Mesendoderm (in vitro differentiated cells): Measurements from ENCODE around the gene ARHGDIA.

Experiments used
- DNase-seq: peaks from one replicate; pipeline ENCODE4 v3.0.0; 2013
- H2AK5ac ChIP-seq: 2 replicates; pipeline ENCODE4 v1.6.1; 2013; ENCODE audit warnings: low read length, inconsistent platforms
- H2BK120ac ChIP-seq: 2 replicates; pipeline ENCODE4 v1.6.1; 2013; ENCODE audit warnings: low read depth, mild to moderate bottlenecking, low read length, moderate library complexity, mixed read lengths
- H2BK15ac ChIP-seq: replicated peaks from 2 replicates; pipeline ENCODE4 v1.6.1; 2013; ENCODE audit warnings: low read depth, mild to moderate bottlenecking, moderate library complexity
- H2BK5ac ChIP-seq: 2 replicates; pipeline ENCODE4 v1.6.1; 2013; ENCODE audit warnings: low read length, inconsistent platforms
- H3K18ac ChIP-seq: 2 replicates; pipeline ENCODE4 v1.6.1; 2013; ENCODE audit warnings: mild to moderate bottlenecking, low read length, mixed read lengths
- H3K23ac ChIP-seq: one replicate; pipeline ENCODE4 v1.6.1; 2013; ENCODE audit warnings: low read length
- H3K27ac ChIP-seq: 2 replicates; pipeline ENCODE4 v1.5.1; 2013; ENCODE audit warnings: low read depth, mild to moderate bottlenecking, inconsistent platforms, low read length, moderate library complexity
- H3K27me3 ChIP-seq: 2 replicates; pipeline ENCODE4 v1.6.1; 2013; ENCODE audit warnings: low read length, control low read depth, mild to moderate bottlenecking, inconsistent platforms; ENCODE audit not compliant: insufficient read depth, poor library complexity
- H3K36me3 ChIP-seq: 2 replicates; pipeline ENCODE4 v1.6.1; 2013; ENCODE audit warnings: low read length, inconsistent platforms; ENCODE audit not compliant: control insufficient read depth, insufficient read depth
- H3K4ac ChIP-seq: one replicate; pipeline ENCODE4 v1.6.1; 2013; ENCODE audit warnings: low read depth, mild to moderate bottlenecking, low read length, moderate library complexity
- H3K4me1 ChIP-seq: 2 replicates; pipeline ENCODE4 v1.6.1; 2013; ENCODE audit warnings: low read depth, low read length, inconsistent platforms; ENCODE audit not compliant: control insufficient read depth
- H3K4me2 ChIP-seq: 2 replicates; pipeline ENCODE4 v1.6.1; 2013; ENCODE audit warnings: low read length
- H3K4me3 ChIP-seq: 2 replicates; pipeline ENCODE4 v1.5.1; 2013; ENCODE audit warnings: mild to moderate bottlenecking, low read length
- H3K56ac ChIP-seq: one replicate; pipeline ENCODE4 v1.6.1; 2013; ENCODE audit warnings: low read length
- H3K79me1 ChIP-seq: 2 replicates; pipeline ENCODE4 v1.6.1; 2013; ENCODE audit warnings: low read length, inconsistent platforms
- H3K79me2 ChIP-seq: 2 replicates; pipeline ENCODE4 v1.6.1; 2013; ENCODE audit warnings: mild to moderate bottlenecking, low read length; ENCODE audit not compliant: control insufficient read depth, insufficient read depth
- H3K9ac ChIP-seq: 2 replicates; pipeline ENCODE4 v1.6.1; 2013; ENCODE audit warnings: low read length, inconsistent platforms
- H4K5ac ChIP-seq: one replicate; pipeline ENCODE4 v1.6.1; 2013; ENCODE audit warnings: low read length
- H4K8ac ChIP-seq: one replicate; pipeline ENCODE4 v1.6.1; 2013; ENCODE audit warnings: low read depth, mild to moderate bottlenecking, control low read depth, low read length, moderate library complexity
- WGBS: extraction: QIAGEN DNeasy Blood & Tissue Kit; methylation state at CpG from one replicate; pipeline ENCODE4 v1.1.7; 2013; ENCODE audit warnings: low lambda C conversion rate, missing lambda C conversion rate; ENCODE audit not compliant: insufficient coverage; ENCODE audit errors: extremely low coverage; 5-methylcytosine and 5-hydroxymethylcytosine counted together

The ARHGDIA gene

GRCh38 chr17:81844327-81844851, 26.7 kb downstream of the ARHGDIA start:
- Histone ChIP-seq H2AK5ac (no peak overlapping the region), H3K23ac (no peak overlapping the region), H3K56ac (no peak overlapping the region), H4K5ac (no peak overlapping the region), H4K8ac (no peak overlapping the region), H3K27me3 (no peaks in the 10 kb centered on the region), H3K4me2 (no peak overlapping the region), H3K4me3 (no peak overlapping the region), H2BK5ac (no peak overlapping the region), H2BK15ac (no peak overlapping the region), H3K79me1 (no peaks in the 10 kb centered on the region), H3K4ac (no peak overlapping the region), H3K9ac (no peak overlapping the region), H2BK120ac (no peak overlapping the region), H3K4me1 (no peaks in the 10 kb centered on the region), H3K18ac (no peak overlapping the region), H3K79me2 (no peaks in the 10 kb centered on the region), H3K27ac (no peak overlapping the region), H3K36me3 (peaks cover 23% of the 10 kb centered on the region)
- WGBS, result no CpG with 5 or more reads among the region's 14 CpGs
- no peak for DNase-seq

- Histone ChIP-seq H3K4me2 (no peak overlapping the region), H3K4me3 (no peak overlapping the region), H2BK120ac (no peak overlapping the region), H3K23ac (no peak overlapping the region), H3K79me2 (no peaks in the 10 kb centered on the region), H2AK5ac (no peak overlapping the region), H3K27ac (no peak overlapping the region), H3K9ac (no peak overlapping the region), H2BK5ac (no peak overlapping the region), H3K79me1 (no peaks in the 10 kb centered on the region), H3K18ac (no peak overlapping the region), H3K36me3 (peaks cover 23% of the 10 kb centered on the region), H2BK15ac (no peak overlapping the region), H4K5ac (no peak overlapping the region), H3K4ac (no peak overlapping the region), H3K56ac (no peak overlapping the region), H3K27me3 (no peaks in the 10 kb centered on the region), H3K4me1 (no peaks in the 10 kb centered on the region), H4K8ac (no peak overlapping the region)
- DNase-seq, result no peak
- no CpG with 5 or more reads among the region's 30 CpGs for WGBS
Observed at GRCh38 chr17:81843713-81844326, 27.3 kb downstream of the ARHGDIA start.

GRCh38 chr17:81842725-81843504, 28.2 kb downstream of the ARHGDIA start:
- no peak for DNase-seq
- Histone ChIP-seq H3K56ac (no peak overlapping the region), H3K4me1 (no peaks in the 10 kb centered on the region), H3K4ac (no peak overlapping the region), H3K4me3 (no peak overlapping the region), H2BK120ac (no peak overlapping the region), H3K23ac (no peak overlapping the region), H3K36me3 (peaks cover 23% of the 10 kb centered on the region), H3K27ac (no peak overlapping the region), H2AK5ac (no peak overlapping the region), H3K27me3 (no peaks in the 10 kb centered on the region), H3K79me2 (no peaks in the 10 kb centered on the region), H4K8ac (no peak overlapping the region), H2BK5ac (no peak overlapping the region), H3K79me1 (no peaks in the 10 kb centered on the region), H4K5ac (no peak overlapping the region), H2BK15ac (no peak overlapping the region), H3K9ac (no peak overlapping the region), H3K18ac (no peak overlapping the region), H3K4me2 (no peak overlapping the region)
- no CpG with 5 or more reads among the region's 21 CpGs for WGBS

- no peak overlapping the region for H4K5ac ChIP-seq
- no peak overlapping the region for H3K56ac ChIP-seq
- H3K18ac ChIP-seq, result no peak overlapping the region
- no peak overlapping the region for H3K4ac ChIP-seq
- no peak overlapping the region for H3K27ac ChIP-seq
- H3K23ac ChIP-seq, result no peak overlapping the region
- H2BK15ac ChIP-seq, result no peak overlapping the region
- H2BK5ac ChIP-seq, result no peak overlapping the region
- no peak overlapping the region for H2BK120ac ChIP-seq
- peaks cover 22% of the 10 kb centered on the region for H3K36me3 ChIP-seq
- no peak overlapping the region for H2AK5ac ChIP-seq
- no peaks in the 10 kb centered on the region for H3K79me1 ChIP-seq
- DNase-seq, result no peak
- H3K4me3 ChIP-seq, result no peak overlapping the region
- no CpG with 5 or more reads among the region's 11 CpGs for WGBS
- H3K79me2 ChIP-seq, result no peaks in the 10 kb centered on the region
- H3K4me1 ChIP-seq, result no peaks in the 10 kb centered on the region
- no peak overlapping the region for H3K4me2 ChIP-seq
- no peak overlapping the region for H3K9ac ChIP-seq
- H4K8ac ChIP-seq, result no peak overlapping the region
- no peaks in the 10 kb centered on the region for H3K27me3 ChIP-seq
Observed at GRCh38 chr17:81842378-81842724, 28.8 kb downstream of the ARHGDIA start.

- no peak overlapping the region for H3K4me3 ChIP-seq
- DNase-seq, result no peak
- no peaks in the 10 kb centered on the region for H3K79me2 ChIP-seq
- H2AK5ac ChIP-seq, result no peak overlapping the region
- no peak overlapping the region for H2BK15ac ChIP-seq
- H3K9ac ChIP-seq, result no peak overlapping the region
- H3K23ac ChIP-seq, result no peak overlapping the region
- no peak overlapping the region for H3K4ac ChIP-seq
- H3K27me3 ChIP-seq, result no peaks in the 10 kb centered on the region
- no peak overlapping the region for H2BK120ac ChIP-seq
- no peak overlapping the region for H3K18ac ChIP-seq
- H3K79me1 ChIP-seq, result no peaks in the 10 kb centered on the region
- WGBS, result no CpG with 5 or more reads among the region's 15 CpGs
- H4K8ac ChIP-seq, result no peak overlapping the region
- H3K36me3 ChIP-seq, result peaks cover 18% of the 10 kb centered on the region
- H2BK5ac ChIP-seq, result no peak overlapping the region
- H3K4me1 ChIP-seq, result no peaks in the 10 kb centered on the region
- no peak overlapping the region for H3K4me2 ChIP-seq
- H3K56ac ChIP-seq, result no peak overlapping the region
- H3K27ac ChIP-seq, result no peak overlapping the region
- H4K5ac ChIP-seq, result no peak overlapping the region
Observed at GRCh38 chr17:81841866-81842265, 29.3 kb downstream of the ARHGDIA start.
